Activated naive CD4-positive, alpha-beta T cell (primary cell): ENCODE results near the gene KCNAB3.

ENCODE experiments used
- DNase-seq, 4 experiments: peaks; one replicate each; lab custom pipeline; 2025; lab: John Stamatoyannopoulos, UW

Gene KCNAB3

GRCh38 chr17:7940743-7941142, 11.1 kb upstream of the KCNAB3 start:
- DNase-seq, result no peak

GRCh38 chr17:7940034-7940433, 10.4 kb upstream of the KCNAB3 start:
- no peak for DNase-seq

GRCh38 chr17:7935859-7936258, 6.2 kb upstream of the KCNAB3 start:
- DNase-seq, result no peak

- no peak for DNase-seq
Observed at GRCh38 chr17:7932949-7933348, 3.3 kb upstream of the KCNAB3 start.

DNA sequence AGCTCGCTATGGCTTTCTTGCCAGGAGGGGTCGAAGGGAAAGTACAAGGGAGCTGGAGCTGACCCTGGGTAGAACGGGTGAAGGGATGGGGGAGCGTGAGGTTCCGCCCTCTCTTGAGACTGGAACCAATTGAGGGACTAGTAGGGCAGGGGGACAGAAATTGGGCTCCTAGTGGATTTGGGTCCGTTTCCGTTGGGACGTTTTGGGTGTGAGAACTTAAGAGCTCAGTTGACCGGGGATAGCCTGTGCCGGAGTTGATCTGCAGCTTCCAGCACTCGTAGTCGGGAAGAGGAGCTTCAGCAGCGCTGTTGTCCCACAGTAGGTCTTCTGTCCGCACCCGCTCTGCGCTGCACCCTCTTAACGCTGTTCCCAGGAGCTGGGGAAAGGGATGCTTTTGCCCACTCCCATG, 2.8 kb upstream of the KCNAB3 start:
- no peak for DNase-seq

DNA sequence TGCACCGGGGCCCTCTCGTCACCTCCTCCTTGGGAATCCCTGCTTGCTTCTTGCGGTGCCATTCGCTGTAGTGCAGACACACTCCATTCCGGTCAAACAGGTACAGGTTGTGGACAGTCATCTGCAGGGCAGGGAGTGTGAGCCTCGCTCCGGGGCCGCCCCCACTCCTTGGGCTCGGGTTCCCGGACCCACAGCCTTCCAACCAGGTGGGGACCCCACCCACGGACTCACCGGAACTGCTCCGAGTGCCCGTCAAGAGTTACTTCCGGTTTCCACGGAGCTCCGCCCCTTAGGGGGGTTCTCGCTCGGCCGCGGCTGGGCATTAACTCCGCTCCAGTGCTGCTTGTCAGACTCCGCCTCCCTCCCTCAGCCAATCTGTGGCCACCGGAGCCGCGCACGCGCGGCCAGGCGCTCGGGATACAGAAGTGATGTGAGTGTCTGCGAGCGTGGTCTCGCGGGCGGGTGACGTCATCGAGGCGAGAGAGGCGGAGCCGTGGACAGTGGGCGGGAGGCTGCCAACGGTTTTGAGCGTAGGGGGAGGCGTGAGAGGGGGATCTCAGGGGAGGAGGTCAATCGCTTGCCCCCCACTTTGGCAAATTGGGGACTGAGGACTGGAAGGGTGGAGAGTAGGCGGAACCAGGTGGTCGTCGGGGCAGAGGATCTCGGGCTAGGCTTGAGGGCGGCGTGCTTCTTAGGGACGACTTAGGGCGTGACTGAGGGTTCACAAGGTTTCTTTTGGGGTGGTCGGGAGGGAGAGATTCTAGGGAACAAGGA, 2.2 kb upstream of the KCNAB3 start, which contains the start of the genes CNTROB and TRAPPC1:
CNTROB (plus strand) TSS at position 498 of the 774 bp plus-strand sequence. CDS start 874 bp downstream, outside the sequence.
TRAPPC1 (minus strand) TSS at position 238 of the 774 bp plus-strand sequence; CDS start at position 121, 117 bp downstream.
- DNase-seq, result peak; percentile 97 to 99 (median 98)

DNA sequence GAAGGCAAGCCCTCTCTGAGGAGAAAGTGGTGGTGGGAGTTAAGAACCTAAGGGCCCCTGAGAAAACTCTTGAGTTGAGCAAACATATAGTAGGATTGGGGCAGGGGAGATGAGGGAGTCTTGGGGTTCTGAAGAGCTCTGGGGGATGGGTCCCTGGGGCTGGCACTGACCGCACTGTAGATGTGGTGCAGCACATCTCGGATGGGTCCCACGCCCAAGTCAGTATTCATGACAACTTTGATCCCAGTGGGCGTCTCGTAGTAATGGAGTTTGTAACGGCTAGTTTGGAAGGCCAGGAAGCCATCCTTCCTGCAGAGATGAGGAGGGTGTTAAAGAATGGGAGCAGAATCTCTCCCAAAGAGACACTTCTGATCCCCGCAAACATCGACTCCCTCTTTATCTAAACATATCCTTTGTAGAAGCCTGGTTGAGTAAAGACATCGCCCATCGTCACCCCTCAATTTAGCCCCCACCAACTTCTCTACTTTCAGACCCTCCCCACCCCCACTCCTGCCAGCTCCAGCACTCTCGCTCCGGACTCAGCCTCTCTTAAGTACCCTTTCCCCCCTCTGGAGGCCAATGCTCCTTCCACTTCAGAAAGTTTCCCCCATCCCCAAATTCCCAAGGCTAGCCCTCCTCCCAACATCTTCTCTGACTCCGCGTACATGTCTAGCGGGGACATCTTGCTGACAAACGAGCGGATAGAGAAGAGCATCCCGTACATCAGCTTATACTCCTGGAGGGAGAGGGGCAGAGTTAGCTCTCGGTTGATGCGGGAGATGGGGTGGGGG, 1.4 kb upstream of the KCNAB3 start:
- no peak for DNase-seq

DNA sequence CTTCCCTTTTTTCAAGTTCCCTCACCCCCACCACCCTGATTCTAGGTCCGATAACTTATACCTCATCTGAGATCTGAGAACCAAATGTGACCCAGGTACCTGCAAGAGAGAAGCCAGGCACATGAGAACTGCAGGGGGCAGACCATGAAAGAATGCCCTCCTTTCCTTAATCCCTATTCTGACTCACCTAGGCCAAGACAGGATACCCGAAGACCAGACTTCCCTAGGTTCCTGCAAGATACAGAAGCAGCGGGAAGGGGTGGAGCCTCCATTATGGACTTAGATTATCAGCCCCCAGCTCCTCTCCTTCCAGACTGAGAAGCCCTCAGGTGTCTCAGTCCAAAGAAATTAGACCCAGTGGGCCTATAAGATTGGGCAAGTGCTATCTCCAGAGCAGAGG, 2.1 kb downstream of the KCNAB3 start:
- DNase-seq, result no peak

GRCh38 chr17:7922845-7923628, 6.6 kb downstream of the KCNAB3 start:
- peak; percentile 28 to 80 (median 56) for DNase-seq

GRCh38 chr17:7922269-7922844, 7.3 kb downstream of the KCNAB3 start:
- DNase-seq, result no peak

DNA sequence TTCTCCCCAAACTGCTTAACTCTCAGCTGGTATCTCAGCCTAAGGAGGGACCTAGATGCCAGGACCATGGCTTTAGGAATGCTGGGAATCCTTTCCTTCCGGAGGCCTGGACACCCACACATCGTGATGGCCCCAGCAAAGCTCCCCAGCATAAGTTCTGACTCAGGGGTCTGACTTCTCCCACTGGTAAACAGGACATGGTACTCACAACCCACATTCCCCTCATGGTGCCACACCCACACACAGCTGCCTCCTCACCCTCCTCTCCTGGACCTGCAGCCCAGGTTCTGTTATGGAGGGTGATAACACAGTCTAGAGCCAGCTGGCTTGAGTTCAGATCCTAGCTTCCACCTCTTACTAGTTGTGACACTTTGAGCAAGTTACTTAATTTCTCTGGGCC, 12.8 kb downstream of the KCNAB3 start:
- no peak for DNase-seq

DNA sequence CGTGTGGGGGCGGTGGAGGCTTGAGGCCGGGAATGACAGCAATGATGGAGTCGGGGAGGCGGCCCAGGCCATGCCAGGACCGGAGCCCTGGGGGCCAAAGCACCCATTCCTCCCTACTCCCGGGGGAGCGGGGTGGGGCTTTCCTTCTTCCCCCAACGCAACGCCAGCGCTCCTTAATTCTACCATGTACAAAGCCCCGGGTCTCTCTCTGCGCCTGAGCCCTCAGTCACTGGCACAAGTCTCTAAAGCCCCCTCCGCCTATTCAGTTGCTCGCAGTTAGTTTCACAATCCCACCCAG, 13.3 kb downstream of the KCNAB3 start:
- DNase-seq, result no peak

DNA sequence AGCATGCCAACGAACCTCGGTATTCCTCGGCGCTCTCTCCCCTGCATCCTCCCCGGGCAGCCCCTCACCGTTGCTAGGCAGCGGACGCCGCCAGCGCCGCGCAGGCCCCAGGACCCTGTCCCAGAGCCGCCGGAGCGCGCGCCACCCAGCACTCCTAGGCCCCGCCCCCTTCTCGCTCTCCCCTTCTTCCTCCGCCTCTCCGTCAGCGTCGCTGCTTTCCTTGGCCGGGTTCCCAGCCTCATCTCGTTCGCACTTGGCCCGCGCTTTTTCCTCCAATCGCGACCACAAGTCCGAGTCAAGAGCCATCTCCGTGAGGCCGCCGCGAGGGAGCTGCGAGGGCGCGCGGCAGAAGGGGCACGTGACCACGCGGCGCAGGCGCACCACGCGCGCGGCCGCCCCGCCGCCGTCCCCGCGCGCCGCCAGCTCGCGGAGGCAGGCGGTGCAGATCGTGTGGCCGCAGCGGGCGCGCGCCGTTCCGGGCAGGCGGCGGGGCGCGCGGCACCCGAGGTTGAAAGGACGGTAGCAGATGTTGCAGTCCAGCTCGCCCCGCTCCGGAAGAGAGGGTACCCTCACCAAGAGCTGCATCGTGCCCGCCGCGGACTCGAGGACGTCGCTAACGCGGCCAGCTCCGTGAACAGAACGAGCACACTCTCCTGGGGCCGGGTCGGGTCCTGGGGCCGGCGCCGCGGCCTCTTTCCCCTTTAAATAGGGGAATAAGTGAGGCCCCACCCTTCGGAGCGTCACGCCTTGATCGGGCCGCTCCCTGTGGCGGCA, 13.9 kb downstream of the KCNAB3 start, which contains the start of gene RNF227:
RNF227 (minus strand) TSS at position 679 of the 774 bp plus-strand sequence; CDS start at position 585, 94 bp downstream.
- peak; percentile 46 to 69 (median 61) for DNase-seq

GRCh38 chr17:7915179-7915610, 14.5 kb downstream of the KCNAB3 start:
- DNase-seq, result no peak

DNA sequence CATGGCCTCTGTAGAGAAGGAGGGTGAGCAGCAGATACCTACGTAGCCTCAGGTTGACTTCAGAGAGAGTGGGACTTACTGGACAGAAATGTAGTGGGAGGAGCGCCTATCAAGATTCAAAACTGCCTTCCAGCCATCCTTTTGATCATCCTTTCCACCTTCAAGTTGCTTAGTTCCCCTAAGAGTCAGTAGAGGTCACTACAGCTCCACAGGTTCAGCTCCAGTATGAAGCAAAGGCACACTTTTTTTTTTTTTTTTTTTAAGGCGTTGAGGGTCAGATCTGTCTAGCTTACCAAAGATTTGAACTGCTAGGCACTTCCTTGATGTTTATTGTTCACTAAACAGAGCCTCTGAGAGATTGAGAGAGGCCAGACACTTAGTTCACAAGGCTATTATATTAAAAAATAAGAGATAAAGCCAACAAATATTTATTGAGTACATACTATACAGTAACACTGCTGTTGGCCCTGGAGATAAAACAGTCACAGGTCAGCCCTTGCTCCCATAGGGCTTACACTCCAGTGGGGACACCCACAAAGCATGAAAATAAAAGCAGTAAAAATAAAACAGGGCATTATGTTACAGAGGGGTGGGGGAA, 16.6 kb downstream of the KCNAB3 start:
- no peak for DNase-seq

DNA sequence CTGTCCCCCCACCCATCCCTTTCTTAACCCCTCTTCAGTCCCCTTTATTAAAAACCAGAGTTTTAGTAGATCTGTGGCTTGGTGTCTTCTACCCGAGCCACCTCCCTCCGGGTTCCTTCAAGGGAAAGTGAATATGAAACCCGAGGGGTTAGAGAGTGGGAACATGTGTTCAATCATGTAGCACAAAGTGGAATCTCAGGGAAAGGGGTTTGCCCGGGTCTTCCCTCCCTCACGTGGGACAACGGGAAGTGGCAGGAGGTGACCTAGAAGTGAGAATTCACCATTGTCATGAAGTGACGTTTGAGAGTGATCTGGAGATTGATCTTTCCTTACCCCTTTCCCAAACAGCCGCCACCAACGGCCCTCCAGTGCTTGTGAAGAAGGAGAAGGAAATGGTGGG, 18.5 kb downstream of the KCNAB3 start:
- no peak for DNase-seq

- DNase-seq, result no peak
Observed at GRCh38 chr17:7910711-7911110, 18.9 kb downstream of the KCNAB3 start.

- no peak for DNase-seq
Observed at GRCh38 chr17:7910281-7910680, 19.4 kb downstream of the KCNAB3 start.

- no peak for DNase-seq
Observed at GRCh38 chr17:7909089-7909488, 20.6 kb downstream of the KCNAB3 start.
